Activated CD4-positive, CD25-positive, alpha-beta regulatory T cell treated with anti-CD3 and anti-CD28 coated beads, Interleukin-2, amount 50 U/mL, for 72 hours (primary cell): Measurements from ENCODE around the gene KIF9.
A peak's percentile ranks its signal among the peaks of the same experiment; 100 is the strongest.
"Not testable (repeated sequence)": the region's sequence is repeated elsewhere in the genome, so short reads cannot be mapped to it uniquely, and the experiment has no call there.

Source experiments
- DNase-seq: peaks from one replicate; pipeline ENCODE4 v3.0.0; 2021

Gene KIF9

DNA sequence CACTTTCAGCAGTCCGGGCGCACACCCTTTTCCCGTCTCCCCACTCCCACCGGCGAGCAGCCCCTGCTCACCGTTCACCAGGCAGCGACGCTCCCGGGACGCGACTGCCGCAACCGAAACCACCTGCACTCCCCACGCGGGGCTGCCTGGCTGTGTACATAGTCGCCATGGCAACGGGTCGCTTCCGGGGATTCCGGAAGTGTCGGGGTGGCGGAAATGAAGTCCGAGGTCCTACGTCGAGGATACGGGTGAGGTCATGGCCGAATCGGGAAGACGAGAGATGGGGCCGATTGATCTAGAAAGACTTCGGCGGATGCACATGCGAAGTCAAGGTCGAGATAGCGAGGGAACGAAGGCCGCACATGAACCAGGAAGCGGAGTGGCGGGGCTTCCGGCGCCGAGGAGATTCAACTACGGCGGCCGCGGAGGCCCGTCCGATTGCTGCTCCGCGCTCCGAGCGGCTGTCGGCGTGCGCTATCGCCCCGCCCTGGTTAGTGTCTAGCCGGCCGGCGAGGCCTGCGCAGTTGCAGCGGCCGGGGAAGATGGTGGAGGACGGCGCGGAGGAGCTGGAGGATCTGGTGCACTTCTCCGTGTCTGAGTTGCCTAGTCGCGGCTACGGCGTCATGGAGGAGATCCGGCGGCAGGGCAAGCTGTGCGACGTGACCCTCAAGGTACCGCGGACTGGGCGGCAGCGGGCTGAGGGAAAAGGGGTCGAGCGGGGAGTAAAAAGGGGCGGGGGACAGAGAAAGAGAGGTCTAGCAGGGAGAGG is at the start of gene KIF9, which contains the start of gene KLHL18:
Gene KIF9 (minus strand): TSS at position 376 of the 769 bp plus-strand sequence. CDS start 5,425 bp downstream, outside the sequence.
Gene KLHL18 (plus strand): TSS at position 521 of the 769 bp plus-strand sequence. CDS start 22 bp downstream, at position 543.
- DNase-seq: peak; percentile 92

DNA sequence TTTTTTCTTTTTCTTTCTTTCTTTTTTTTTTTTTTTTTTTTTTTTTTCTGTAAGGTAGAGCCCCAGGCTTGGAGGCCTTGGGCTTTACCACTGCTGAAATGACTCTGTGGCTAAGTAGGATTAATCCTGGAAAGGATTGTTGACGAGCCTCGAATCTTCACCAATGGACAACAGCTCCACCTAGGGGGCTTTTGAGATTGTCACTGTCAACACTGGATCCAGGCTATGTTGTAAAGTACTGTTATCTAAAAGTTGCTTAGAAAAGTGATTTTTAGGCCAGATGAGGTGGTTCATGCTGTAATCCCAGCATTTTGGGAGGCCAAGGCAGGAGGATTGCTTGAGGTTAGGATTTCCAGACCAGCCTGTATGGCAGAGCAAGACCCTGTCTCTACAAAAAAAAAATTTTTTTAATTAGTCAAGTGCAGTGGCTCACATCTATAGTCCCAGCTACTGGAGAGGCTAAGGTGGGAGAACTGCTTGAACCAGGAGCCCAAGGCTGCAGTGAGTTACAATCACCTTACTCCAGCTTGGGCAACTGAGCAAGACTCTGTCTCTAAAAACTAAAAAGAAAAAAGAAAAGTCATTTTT is 41.8 kb upstream of the KIF9 start:
- DNase-seq: no peak

DNA sequence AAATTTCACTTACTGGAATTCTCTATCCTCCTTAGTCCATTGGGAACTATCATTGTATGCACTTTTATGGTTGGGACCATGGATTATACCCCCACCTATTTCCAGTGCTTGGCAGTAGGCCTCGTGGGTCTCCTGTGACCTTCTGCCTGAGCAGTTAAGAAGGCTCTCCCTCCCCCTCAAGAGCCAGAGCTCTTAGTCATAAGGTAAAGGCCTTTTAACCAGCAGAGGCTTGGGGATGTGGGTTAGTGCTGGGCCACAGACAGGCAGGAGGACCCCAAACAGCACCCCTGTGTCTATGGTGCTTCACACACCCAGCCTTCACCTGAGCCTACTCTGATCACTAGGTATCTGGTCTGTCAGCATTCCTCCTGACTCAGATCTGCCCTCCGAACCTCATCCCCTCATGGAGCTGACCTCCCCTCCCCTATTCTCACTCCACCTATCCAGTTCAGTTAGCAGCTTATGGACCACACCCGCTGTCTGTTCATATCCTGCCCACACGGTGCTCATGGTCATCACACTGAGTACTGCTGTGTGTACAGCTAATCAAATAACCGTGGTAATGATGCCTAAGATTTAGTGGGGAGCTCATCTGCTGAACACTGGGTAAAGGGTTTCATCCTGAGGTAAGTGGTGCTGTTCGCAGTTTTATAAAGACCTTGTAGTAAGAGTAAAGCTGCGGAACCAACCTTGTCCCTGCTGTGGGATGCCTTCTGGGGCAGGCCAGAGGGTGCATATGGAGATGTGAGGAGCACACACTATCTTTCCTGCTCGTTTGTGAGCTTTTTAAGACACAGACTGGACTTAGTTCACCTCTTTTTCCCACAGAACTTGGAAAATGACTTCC is 41.1 kb upstream of the KIF9 start:
- no peak for DNase-seq

- no peak for DNase-seq
Measured at GRCh38 chr3:47319956-47320355, 37.4 kb upstream of the KIF9 start.

GRCh38 chr3:47318916-47319315 is 36.3 kb upstream of the KIF9 start:
- no peak for DNase-seq

- DNase-seq: not testable (repeated sequence)
Measured at GRCh38 chr3:47316151-47316550, 33.6 kb upstream of the KIF9 start.

DNA sequence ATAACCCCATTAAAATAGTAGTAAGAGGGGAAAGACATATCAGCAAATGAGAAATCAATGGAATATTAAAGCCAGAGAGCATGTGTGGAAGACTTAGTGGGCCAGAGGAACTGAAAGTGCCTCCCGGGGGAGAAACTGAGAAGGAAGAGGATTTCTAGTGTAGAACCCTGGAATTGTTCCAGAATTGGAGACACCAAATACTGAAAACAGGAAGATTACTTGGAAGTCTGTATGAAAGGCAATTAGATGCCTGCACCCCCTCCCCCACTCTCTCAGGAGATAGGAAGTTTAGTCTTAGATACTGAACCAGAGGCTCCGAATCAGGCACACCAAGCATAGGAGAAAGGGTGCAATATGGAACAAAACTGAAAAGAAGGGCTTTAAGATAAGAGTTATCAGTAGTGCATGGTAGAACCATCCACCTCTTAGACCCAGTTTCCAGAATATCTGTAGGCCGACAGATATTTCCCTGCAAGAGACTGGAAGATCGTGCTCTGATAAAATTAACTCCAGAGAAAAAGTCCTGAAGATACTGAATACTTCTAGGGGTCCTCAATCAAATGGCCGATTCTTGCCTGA is 32.6 kb upstream of the KIF9 start:
- no peak for DNase-seq

DNA sequence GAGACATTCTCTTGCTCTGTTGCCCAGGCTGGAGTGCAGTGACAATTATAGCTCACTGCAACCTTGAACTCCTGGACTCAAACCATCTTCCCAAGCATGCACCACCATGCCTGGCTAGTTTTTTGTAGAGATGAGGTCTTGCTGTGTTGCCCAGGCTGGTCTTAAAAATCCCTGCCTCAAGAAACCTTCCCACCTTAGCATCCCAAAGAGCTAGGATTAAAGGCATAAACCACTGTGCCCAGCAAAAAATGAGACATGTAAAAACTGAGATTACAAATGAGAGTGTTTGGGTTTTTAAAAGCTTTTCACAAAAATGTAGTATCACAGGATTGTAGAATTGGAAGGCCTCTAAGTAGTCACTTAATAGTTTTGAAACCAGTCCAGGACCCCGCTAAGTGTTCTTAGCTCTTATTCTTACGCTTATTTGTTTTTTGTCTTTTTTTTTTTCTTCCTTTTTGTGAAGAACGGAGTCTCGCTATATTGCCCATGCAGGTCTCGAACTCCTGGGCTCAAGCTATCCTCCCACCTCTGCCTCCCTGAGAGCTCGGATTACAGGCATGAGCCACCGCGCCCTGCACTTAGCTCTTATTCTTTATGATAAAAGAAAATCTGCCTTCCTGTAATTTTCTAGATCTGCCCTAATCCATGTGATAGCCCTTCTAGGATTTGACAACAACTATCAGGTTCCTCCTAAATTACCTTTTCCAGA is 31.6 kb upstream of the KIF9 start:
- DNase-seq: no peak

DNA sequence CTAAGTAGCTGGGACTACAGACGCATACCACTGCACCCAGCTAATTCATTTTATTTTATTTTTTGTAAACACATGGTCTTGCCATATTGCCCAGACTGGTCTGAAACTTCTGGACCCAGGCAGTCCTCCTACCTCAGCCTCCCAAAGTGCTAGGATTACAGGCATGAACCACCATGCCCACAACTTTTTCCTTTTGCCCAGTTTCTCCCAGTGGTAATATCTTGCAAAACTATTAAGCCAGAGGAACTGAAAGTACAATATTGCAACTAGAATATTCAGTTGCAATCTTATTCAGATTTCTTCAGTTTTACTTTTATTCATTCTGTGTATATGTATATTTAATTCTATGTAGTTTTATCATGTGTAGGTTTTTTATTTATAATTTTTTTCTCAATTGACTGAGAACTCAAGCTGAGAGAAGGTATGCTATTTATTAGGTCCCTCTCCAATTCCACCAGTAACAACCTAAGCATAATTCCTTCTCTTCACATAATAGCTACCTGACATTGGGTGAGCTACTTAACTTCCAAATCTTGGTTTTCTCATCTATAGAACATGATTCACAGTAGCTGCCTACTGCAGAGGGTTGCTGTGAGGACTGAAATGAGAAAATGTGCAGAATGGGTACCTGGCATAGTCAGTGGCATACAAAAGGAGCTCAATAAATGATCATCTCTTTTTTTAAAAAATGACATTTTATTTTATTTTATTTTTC is 30.9 kb upstream of the KIF9 start:
- no peak for DNase-seq

GRCh38 chr3:47310391-47310790 is 27.8 kb upstream of the KIF9 start:
- DNase-seq: no peak

GRCh38 chr3:47309231-47309630 is 26.6 kb upstream of the KIF9 start:
- DNase-seq: not testable (repeated sequence)

DNA sequence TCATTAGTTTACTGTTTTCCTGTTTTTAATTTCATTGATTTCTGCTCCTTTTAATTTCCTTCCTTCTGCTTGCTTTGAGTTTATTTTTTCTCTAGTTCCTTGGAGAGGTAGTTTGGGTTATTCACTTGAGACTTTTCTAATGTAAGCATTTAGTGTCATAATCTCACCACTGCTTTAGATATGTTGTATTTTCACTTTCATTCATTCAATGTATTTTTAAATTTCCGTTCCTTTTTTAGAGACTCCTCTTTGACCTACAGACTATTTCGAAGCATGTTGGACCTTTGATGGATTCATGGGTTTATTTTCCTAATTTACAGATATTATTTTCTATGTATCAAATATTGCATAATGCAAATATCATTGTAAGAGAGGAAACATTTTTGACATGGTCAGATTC is 23.4 kb upstream of the KIF9 start:
- DNase-seq: no peak

DNA sequence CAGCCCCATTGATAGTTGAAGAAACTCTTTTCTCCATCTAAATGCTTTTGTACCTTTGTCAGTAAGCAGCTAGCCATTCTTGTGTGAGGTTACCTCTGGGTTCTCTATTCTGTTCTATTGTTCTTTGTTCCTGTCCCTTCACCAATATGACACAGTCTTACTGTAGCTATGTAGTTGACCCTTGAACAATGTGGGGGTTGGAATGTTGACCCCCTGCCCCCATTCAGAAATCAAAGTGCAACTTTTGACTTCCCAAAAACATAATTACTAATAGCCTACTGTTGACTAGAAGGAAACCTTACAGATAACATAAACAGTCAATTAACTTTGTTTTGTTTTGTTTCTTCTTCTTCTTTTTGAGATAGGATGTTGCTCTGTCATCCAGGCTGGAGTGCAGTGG is 18.9 kb upstream of the KIF9 start:
- no peak for DNase-seq

DNA sequence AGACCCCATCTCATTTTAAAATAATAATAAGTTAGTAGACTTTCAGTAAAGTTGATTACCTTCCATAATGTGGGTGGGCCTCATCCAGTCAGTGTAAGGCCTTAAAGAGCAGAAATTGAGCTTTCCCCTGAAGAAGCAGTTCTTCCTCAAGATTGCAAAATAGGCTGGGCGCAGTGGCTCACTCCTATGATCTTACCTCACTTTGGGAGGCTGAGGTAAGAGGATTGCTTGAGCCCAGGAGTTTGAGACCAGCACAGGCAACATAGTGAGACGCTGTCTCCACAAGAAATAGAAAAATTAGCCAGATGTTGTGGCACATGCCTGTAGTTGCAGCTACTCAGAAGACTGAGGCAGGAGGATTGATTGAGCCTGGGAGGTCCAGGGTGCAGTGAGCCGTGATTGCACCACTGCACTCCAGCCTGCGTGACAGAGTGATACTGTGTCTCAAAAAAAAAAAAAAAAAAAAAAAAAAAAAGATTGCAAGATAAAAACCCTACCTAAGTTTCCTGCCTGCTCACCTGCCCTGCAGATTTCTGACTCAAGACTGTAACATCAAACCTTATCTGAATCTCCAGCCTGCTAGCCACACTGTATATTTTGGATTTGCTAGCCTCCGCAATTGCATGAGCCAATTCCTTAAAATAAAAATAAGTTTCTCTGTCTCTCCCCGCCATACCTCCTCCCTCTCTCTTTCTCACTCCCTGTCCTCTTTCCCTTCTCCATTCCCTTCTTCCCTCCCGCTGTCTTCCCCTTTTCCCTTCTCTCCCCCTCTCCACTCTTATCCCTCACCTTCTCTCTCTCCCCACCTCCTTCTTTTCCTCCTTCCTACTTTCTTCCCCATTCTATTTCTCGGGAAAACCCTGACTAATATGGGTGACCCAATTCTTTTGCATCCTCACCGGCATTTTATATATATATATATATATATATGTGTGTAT is 17.1 kb upstream of the KIF9 start:
- DNase-seq: no peak

- no peak for DNase-seq
Measured at GRCh38 chr3:47298439-47298838, 15.8 kb upstream of the KIF9 start.

DNA sequence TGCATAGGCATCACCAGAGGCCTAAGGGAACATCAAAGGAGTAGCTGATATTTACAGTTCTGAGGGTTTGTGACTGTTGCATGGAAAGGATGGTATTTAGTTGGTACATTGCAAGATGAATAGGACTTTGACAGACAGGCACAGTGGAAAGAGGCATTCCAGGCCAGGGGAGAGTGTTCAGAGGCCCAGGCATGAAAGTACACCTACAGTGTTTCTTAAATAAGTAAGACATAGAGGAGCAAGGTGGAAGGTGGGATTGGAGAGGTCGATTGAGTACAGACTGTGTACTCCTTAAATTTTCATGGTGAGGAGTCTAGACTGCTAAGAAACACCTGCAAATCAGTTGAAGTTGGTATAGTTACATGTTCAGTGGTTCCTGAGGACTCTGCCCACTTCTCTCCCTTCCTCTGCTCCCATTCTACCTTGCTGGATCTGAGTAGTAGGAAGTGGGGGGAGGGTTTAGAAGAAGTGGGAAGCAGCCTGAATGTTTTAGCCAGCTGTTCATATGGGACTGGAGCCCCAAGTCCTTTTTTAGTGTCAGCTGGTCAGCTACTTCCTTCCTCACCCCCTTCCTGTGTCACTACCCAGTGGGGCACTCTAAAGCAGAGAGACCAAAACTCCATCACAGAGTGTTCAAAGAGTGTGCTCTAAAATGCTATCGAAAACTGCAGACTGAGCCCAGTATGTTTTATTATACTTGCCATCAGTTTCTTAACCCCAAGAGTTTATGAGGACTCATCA is 14.1 kb upstream of the KIF9 start:
- no peak for DNase-seq

GRCh38 chr3:47295976-47296375 is 13.4 kb upstream of the KIF9 start:
- no peak for DNase-seq

GRCh38 chr3:47295322-47295721 is 12.7 kb upstream of the KIF9 start:
- DNase-seq: no peak

GRCh38 chr3:47294392-47294791 is 11.8 kb upstream of the KIF9 start:
- DNase-seq: no peak

DNA sequence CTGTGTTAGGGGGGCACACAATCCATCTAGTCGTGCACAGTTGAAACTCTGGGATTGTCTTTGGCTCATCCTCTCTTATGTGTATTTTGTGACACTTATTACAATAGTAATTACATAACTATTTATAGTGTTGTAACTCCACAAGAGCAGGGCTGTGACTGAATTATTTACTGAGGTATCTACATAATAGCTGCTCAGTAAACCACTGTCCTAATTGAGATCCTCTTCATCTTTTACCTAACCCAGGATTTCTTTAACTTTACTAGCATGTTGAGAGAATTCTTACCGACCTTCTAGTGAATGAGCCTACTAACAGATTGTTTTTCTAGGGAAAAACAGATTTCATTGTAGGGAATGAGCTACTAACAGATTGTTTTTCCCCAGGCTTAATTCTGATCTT is 11.2 kb upstream of the KIF9 start:
- DNase-seq: no peak
